Tibial artery (tissue), 4 donors: ENCODE measurements around the gene CTCFL.

Source experiments
- DNase-seq, 2 donors: peaks; one replicate each; pipeline ENCODE4 v3.0.0-alpha.2; 2019
- H3K27ac ChIP-seq, 2 donors: fragments of 200-600 bp; sonication (generic) in 1 of 2; 1 replicate in 1 of 2; 2 replicates in 1 of 2; pipeline ENCODE4 v1.5.1; 2018 to 2019; ENCODE audit warnings: mild to moderate bottlenecking in 1 of 2
- H3K27me3 ChIP-seq, 2 donors: fragments of 200-600 bp; sonication (generic) in 1 of 2; one replicate each; pipeline versions ENCODE4 v1.5.1 to v1.6.0; 2016 to 2019
- H3K36me3 ChIP-seq, 3 donors: fragments of 200-600 bp; sonication (generic) in 2 of 3; one replicate each; pipeline ENCODE4 v1.5.1; 2016 to 2019; ENCODE audit warnings: mild to moderate bottlenecking in 2 of 3
- H3K4me1 ChIP-seq, 4 donors: fragments of 200-600 bp; sonication (generic) in 2 of 4; 1 replicate in 3 of 4; 2 replicates in 1 of 4; pipeline ENCODE4 v1.5.1; 2016 to 2019
- H3K4me3 ChIP-seq, 2 donors: fragments of 200-600 bp; sonication (generic) in 1 of 2; 1 replicate in 1 of 2; 2 replicates in 1 of 2; pipeline ENCODE4 v1.5.1; 2018 to 2019; ENCODE audit warnings: mild to moderate bottlenecking in 2 of 2
- H3K9me3 ChIP-seq, 3 donors: fragments of 200-600 bp; sonication (generic) in 1 of 3; one replicate each; pipeline ENCODE4 v1.5.1; 2016 to 2019
- CTCF ChIP-seq, 2 experiments: fragments of 200-600 bp in 1 of 2; fragments of 450-650 bp in 1 of 2; IDR thresholded peaks; one replicate each; pipeline ENCODE4 v1.5.1; 2017 to 2019; ENCODE audit warnings: antibody characterized with exemption in 2 of 2, mild to moderate bottlenecking in 1 of 2, moderate library complexity in 1 of 2
- intact Hi-C: fragments of 100-400 bp; cut with DNase I; formaldehyde crosslinking; loops from one replicate; pipeline ENCODE4 v1.15.0; 2023; ENCODE audit warnings: low total_unique reads

Gene CTCFL

GRCh38 chr20:57451431-57451794, 73.5 kb downstream of the CTCFL start:
- intact Hi-C loops, result no loop called here
- peaks cover 0 to 15% (median 3%) of the 10 kb centered on the region in 4 donors for H3K4me1 ChIP-seq
- DNase-seq, result no peak

GRCh38 chr20:57450931-57451330, 74.0 kb downstream of the CTCFL start:
- peaks cover 0 to 15% (median 3%) of the 10 kb centered on the region in 4 donors for H3K4me1 ChIP-seq
- H3K36me3 ChIP-seq, result no peaks in the 10 kb centered on the region
- DNase-seq, result no peak
- no peaks in the 10 kb centered on the region for H3K9me3 ChIP-seq
- H3K4me3 ChIP-seq, result no peak overlapping the region
- intact Hi-C loops, result no loop called here
- no peaks in the 10 kb centered on the region for H3K27me3 ChIP-seq
- TF ChIP-seq CTCF (IDR thresholded peaks at IDR 0.05), result no peak
- H3K27ac ChIP-seq, result no peak overlapping the region

More at GRCh38 chr20:57451431-57451794, 73.5 kb downstream of the CTCFL start:
- Histone ChIP-seq H3K27ac (no peak overlapping the region), H3K9me3 (no peaks in the 10 kb centered on the region), H3K36me3 (no peaks in the 10 kb centered on the region), H3K4me3 (no peak overlapping the region), H3K27me3 (no peaks in the 10 kb centered on the region)
- TF ChIP-seq CTCF (IDR thresholded peaks at IDR 0.05), result no peak

- H3K27me3 ChIP-seq, result no peaks in the 10 kb centered on the region
- peaks cover 0 to 19% (median 4%) of the 10 kb centered on the region in 4 donors for H3K4me1 ChIP-seq
- H3K9me3 ChIP-seq, result no peaks in the 10 kb centered on the region
- no peaks in the 10 kb centered on the region for H3K36me3 ChIP-seq
- intact Hi-C loops, result no loop called here
- H3K4me3 ChIP-seq, result no peak overlapping the region
- no peak for TF ChIP-seq CTCF (IDR thresholded peaks at IDR 0.05)
- H3K27ac ChIP-seq, result no peak overlapping the region
- peak; percentile 50 to 80 for DNase-seq
These were observed 74.5 kb downstream of the CTCFL start for GRCh38 chr20:57450419-57450818.

GRCh38 chr20:57449398-57450354, 75.3 kb downstream of the CTCFL start:
- Histone ChIP-seq H3K4me3 (no peak overlapping the region), H3K9me3 (no peaks in the 10 kb centered on the region), H3K4me1 (peaks cover 0 to 27% (median 9%) of the 10 kb centered on the region in 4 donors), H3K36me3 (no peaks in the 10 kb centered on the region), H3K27ac (no peak overlapping the region), H3K27me3 (no peaks in the 10 kb centered on the region)
- intact Hi-C loops, result no loop called here
- TF ChIP-seq CTCF (IDR thresholded peaks at IDR 0.05), result no peak
- DNase-seq, result no peak

- Histone ChIP-seq H3K9me3 (no peaks in the 10 kb centered on the region), H3K27ac (no peak overlapping the region), H3K36me3 (no peaks in the 10 kb centered on the region), H3K27me3 (no peaks in the 10 kb centered on the region), H3K4me1 (peaks cover 0 to 31% (median 11%) of the 10 kb centered on the region in 4 donors), H3K4me3 (no peak overlapping the region)
- no peak for DNase-seq
- intact Hi-C loops, result no loop called here
- TF ChIP-seq CTCF (IDR thresholded peaks at IDR 0.05), result no peak
These were observed 76.1 kb downstream of the CTCFL start for GRCh38 chr20:57448764-57449354.
